ENCODE results near the gene RNU7-1.

Gene RNU7-1

DNA sequence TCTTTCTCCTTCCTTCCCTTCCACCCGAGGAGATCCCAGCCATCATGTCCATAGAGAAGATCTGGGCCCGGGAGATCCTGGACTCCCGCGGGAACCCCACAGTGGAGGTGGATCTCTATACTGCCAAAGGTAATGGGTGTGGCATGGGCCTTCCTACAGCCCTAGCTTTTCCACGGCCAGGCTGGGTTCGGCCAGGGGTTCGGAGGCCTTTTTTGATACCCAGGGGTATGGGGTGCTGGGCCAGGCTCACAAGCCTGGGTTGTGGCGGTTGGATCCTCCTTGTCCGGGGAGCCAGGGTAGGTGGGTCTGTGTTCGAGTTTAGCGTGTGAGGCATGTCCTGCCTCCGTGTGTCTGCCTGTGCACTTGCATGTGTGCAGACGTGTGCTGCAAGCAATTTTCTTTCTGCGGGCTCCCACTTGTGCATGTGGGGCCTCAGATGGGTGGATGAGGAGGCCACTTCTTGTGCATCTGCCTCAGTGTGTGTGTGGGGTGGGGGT lies 27.8 kb upstream of the RNU7-1 start:
- Histone ChIP-seq H3K4me1 (ENCODE audit: control insufficient read depth in 1 of 2, insufficient read depth in 1 of 2, low read depth in 1 of 2, low read length in 1 of 2) (peaks cover 7 to 13% of the 10 kb centered on the region in 2 experiments), H3K27me3 (peaks cover 91% of the 10 kb centered on the region), H3K36me3 (no peaks in the 10 kb centered on the region), H3K9me3 (no peaks in the 10 kb centered on the region), H3K27ac (no peak overlapping the region), H3K4me3 (ENCODE audit: low read depth in 1 of 2, low read length in 1 of 2) (no peak overlapping the region)
- TF ChIP-seq, protein P1, sequence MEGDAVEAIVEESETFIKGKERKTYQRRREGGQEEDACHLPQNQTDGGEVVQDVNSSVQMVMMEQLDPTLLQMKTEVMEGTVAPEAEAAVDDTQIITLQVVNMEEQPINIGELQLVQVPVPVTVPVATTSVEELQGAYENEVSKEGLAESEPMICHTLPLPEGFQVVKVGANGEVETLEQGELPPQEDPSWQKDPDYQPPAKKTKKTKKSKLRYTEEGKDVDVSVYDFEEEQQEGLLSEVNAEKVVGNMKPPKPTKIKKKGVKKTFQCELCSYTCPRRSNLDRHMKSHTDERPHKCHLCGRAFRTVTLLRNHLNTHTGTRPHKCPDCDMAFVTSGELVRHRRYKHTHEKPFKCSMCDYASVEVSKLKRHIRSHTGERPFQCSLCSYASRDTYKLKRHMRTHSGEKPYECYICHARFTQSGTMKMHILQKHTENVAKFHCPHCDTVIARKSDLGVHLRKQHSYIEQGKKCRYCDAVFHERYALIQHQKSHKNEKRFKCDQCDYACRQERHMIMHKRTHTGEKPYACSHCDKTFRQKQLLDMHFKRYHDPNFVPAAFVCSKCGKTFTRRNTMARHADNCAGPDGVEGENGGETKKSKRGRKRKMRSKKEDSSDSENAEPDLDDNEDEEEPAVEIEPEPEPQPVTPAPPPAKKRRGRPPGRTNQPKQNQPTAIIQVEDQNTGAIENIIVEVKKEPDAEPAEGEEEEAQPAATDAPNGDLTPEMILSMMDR (IDR thresholded peaks at IDR 0.05) = no peak

DNA sequence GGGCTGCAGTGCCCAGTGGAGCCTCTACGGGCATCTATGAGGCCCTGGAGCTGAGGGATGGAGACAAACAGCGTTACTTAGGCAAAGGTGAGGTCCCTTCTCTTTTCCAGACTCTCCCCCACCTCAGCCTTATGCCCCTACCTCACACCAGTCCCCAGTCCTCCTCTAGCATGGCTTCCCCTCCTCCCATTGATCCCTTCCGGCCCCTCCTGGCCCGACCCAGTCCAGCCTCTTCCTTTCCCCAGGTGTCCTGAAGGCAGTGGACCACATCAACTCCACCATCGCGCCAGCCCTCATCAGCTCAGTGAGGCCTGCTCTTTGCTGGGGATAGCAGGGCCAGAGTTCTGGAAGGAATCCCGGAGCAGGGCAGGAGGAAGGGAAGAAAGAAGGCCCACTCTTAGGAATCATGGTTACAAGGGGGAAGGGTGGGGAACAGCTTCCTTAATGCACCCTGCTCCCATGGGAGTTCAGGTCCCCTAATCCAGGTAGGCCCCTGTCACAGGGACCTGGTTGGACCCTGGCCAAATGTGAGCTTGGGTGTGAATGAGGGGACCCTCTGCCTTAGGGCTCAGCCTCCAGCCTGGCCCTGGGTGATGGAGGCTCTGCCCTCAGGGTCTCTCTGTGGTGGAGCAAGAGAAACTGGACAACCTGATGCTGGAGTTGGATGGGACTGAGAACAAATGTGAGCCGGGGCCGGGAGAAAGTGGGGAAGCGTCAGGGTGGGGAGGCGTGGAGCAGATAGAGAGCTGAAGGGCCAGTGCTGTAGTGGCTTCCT lies 27.0 kb upstream of the RNU7-1 start:
- Histone ChIP-seq H3K36me3 (no peaks in the 10 kb centered on the region), H3K27ac (no peak overlapping the region)

DNA sequence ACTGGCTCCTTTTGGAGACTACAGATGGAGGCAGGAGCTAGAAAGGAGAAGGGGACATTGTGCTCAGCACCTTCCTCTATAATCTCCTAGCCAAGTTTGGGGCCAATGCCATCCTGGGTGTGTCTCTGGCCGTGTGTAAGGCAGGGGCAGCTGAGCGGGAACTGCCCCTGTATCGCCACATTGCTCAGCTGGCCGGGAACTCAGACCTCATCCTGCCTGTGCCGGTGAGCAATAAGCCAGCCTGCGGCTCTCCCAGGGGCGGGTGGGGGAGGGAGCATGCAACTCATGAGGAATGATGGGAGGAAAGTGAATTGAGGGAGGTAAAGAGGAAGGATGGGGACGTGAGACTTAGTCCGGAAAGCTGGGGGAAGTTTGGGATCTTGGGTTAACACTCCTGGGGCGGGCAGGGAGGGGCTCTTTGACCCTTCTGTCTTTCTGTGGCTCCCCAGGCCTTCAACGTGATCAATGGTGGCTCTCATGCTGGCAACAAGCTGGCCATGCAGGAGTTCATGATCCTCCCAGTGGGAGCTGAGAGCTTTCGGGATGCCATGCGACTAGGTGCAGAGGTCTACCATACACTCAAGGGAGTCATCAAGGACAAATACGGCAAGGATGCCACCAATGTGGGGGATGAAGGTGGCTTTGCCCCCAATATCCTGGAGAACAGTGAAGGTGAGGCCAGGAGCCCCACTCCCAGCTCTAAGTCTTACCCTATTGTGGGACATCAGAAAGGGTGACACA lies 26.0 kb upstream of the RNU7-1 start:
- Histone ChIP-seq H3K27ac (no peak overlapping the region), H3K36me3 (no peaks in the 10 kb centered on the region), H3K4me3 (ENCODE audit: low read depth in 1 of 2, low read length in 1 of 2) (no peak overlapping the region), H3K4me1 (ENCODE audit: control insufficient read depth in 1 of 2, insufficient read depth in 1 of 2, low read depth in 1 of 2, low read length in 1 of 2) (peaks cover 10 to 19% of the 10 kb centered on the region in 2 experiments), H3K9me3 (no peaks in the 10 kb centered on the region), H3K27me3 (peaks cover 91% of the 10 kb centered on the region)
- TF ChIP-seq, protein P1 (IDR thresholded peaks at IDR 0.05) = no peak

More for the DNA sequence above, 27.0 kb upstream of the RNU7-1 start:
- Histone ChIP-seq H3K9me3 (no peaks in the 10 kb centered on the region), H3K4me3 (ENCODE audit: low read depth in 1 of 2, low read length in 1 of 2) (no peak overlapping the region), H3K4me1 (ENCODE audit: control insufficient read depth in 1 of 2, insufficient read depth in 1 of 2, low read depth in 1 of 2, low read length in 1 of 2) (peaks cover 7 to 13% of the 10 kb centered on the region in 2 experiments), H3K27me3 (peaks cover 91% of the 10 kb centered on the region)
- TF ChIP-seq, protein P1 (IDR thresholded peaks at IDR 0.05) = no peak

DNA sequence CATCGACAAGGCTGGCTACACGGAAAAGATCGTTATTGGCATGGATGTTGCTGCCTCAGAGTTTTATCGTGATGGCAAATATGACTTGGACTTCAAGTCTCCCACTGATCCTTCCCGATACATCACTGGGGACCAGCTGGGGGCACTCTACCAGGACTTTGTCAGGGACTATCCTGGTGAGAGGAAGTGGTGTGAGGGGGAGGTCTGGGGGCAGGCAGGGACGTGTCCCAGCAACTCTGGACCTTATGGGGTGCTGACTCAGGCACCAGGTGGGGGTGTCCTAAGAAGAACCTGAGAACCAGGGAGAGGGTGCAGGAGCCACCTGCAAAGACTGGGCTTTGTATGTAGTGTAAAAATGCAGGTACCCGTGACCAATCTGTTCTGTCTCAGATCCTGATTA lies 24.0 kb upstream of the RNU7-1 start:
- H3K27me3 ChIP-seq = peaks cover 84% of the 10 kb centered on the region
- TF ChIP-seq, protein P1 (IDR thresholded peaks at IDR 0.05) = no peak
- H3K4me1 ChIP-seq (ENCODE audit: control insufficient read depth in 1 of 2, insufficient read depth in 1 of 2, low read depth in 1 of 2, low read length in 1 of 2) = peaks cover 17 to 24% of the 10 kb centered on the region in 2 experiments
- H3K36me3 ChIP-seq = no peaks in the 10 kb centered on the region
- no peaks in the 10 kb centered on the region for H3K9me3 ChIP-seq
- H3K4me3 ChIP-seq (ENCODE audit: low read depth in 1 of 2, low read length in 1 of 2) = no peak overlapping the region
- no peak overlapping the region for H3K27ac ChIP-seq

DNA sequence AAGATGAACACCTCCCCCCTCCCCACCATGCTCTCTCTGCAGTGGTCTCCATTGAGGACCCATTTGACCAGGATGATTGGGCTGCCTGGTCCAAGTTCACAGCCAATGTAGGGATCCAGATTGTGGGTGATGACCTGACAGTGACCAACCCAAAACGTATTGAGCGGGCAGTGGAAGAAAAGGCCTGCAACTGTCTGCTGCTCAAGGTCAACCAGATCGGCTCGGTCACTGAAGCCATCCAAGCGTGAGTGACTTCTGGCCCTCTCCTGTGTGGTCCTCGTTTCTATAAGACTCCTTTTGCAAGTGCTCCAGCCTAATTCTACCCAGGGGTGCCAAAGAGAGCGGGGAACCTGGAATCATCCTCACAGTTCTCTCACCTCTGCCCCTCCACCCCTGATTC lies 22.1 kb upstream of the RNU7-1 start:
- Histone ChIP-seq H3K9me3 (no peaks in the 10 kb centered on the region), H3K27me3 (peaks cover 83% of the 10 kb centered on the region), H3K4me1 (ENCODE audit: control insufficient read depth in 1 of 2, insufficient read depth in 1 of 2, low read depth in 1 of 2, low read length in 1 of 2) (peaks cover 14 to 20% of the 10 kb centered on the region in 2 experiments), H3K36me3 (no peaks in the 10 kb centered on the region), H3K27ac (no peak overlapping the region), H3K4me3 (ENCODE audit: low read depth in 1 of 2, low read length in 1 of 2) (no peak overlapping the region)
- TF ChIP-seq, protein P1 (IDR thresholded peaks at IDR 0.05) = no peak
